HG03097 (cell line): ENCODE measurements around the gene BCL11B.

Experiments
- ATAC-seq: cut with Tn5 transposase; IDR thresholded peaks from one replicate; pipeline ENCODE4 v1.9.1; 2021; ENCODE audit not compliant: unreplicated experiment, low FRiP score

Gene BCL11B

DNA sequence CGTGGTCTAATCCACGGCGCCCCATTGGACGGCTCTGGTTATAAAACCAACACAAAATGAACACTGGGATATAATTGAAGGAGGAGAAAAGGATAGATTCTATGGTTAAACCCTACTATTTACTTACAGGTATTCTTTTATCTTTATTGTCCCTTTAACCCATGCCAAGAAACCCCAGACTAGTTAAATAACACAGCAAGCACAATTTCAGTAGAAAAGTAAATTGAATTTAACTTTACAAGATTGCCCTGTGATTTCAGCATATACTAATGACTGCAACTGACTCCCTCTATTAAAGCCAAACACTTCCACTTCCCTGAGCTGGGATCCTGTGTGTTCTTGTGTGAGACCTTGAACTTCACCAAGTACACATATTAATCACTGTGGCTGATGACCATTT lies 45.3 kb downstream of the BCL11B start:
- ATAC-seq, result no peak

DNA sequence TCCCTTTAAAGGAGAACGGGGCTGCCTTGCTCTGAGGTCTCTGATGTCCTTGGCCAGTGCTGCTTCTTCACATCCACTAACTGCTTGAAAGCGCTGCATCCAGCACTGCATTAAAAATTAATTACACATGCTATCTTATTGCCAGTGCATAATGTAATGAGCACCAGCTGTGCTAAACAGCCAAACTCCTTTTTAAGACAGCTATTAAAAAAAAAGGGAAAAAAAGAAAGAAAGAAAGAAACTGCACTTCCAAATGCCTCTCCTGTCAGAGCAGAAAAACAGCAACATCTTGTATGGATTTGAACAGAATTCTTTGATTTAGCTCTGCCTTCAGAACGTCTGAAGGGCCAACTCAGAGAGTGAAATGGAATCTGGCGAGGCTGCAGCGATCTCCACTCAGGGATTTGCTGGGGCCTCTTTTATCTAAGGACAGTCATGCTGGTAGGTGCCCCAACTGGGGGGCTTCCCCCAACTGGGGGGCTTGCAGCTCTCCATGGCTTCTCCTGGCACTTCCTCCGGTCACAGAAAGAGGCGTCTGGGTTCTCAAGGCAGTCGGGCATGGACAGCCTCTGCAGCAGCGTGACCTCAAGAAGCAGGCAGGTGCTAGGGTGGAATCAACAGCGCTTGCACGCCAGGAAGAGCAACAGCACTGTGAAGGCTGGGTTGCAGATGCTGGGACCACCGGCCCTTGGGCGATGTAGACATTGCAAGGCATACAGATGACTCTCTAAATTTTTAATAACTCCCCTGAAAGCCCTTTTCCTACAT lies 46.4 kb downstream of the BCL11B start:
- ATAC-seq, result no peak

DNA sequence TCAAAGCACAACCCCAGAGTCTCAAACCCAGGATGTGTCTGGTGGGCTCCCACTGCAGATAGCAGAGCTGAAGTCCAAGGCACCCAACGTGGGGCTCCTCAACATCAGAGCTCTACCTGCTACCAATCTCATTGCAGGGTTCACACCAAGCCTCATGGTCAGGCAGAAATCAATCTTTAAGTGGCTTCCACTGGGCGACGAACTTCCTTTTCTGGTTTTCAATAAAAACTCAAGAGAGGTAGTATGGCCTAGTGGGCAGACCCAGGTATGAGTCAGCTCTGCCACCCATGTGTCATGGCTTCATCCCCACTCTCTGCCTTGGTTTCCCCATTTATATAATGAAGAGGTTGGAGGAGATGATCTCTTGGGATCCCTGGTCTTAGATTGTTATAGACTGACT lies 47.0 kb downstream of the BCL11B start:
- ATAC-seq, result no peak

DNA sequence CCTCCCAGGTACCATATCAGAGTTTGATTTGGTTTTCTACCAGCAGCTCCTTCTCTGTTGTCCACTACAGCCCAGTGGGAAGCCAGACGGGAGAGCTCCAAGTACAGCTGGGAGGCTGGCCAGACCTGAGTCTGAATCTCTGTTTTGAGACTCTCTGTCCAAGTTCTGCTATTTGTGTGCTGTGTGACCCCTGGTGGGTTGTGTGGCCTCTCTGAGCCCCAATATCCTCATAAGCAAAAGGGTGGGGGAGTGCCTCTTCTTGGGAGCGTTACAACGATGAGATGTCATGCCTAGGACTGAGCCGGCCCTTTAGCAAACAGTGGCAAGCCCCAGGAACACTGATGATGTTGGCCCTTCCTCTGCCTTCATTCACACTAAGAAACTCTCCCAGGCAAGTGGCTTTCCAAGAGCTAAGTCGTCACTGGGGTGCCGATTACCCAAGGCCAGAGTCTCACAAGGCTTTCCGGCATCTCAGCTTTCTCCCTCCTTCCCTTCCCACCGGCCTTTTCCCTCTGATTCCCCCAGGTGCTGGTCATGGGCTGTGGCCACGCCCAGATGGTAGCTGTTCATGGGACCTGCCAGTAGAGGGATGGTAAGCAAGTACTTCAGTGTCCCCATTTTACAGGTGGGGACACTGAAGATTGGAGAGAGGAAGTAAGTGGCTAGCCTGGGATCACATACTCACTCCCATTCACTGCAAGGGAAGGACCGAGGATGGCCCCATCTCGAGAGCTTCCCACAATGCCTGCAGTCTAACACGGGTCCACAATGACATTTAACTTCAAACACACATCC lies 47.7 kb downstream of the BCL11B start:
- ATAC-seq, result no peak

DNA sequence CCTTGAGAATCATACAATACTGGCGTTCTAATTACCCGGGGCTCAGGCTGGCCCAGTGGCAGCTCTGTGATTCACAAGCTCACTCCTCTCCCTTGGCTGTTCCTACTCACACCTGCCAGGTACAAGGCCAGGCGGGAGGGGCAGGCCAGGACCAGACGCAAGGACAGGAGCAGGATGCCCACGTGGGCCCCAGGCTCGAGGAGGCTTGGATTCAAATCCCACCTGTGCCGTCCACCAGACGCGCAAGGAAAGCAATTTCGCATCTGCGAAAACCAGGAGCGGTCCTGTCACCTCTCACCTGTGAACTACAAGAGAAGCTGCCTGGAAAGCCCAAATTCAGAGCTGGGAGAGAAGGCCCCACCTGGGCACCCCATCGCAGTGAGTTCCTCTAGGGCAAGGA lies 50.6 kb downstream of the BCL11B start:
- no peak for ATAC-seq

DNA sequence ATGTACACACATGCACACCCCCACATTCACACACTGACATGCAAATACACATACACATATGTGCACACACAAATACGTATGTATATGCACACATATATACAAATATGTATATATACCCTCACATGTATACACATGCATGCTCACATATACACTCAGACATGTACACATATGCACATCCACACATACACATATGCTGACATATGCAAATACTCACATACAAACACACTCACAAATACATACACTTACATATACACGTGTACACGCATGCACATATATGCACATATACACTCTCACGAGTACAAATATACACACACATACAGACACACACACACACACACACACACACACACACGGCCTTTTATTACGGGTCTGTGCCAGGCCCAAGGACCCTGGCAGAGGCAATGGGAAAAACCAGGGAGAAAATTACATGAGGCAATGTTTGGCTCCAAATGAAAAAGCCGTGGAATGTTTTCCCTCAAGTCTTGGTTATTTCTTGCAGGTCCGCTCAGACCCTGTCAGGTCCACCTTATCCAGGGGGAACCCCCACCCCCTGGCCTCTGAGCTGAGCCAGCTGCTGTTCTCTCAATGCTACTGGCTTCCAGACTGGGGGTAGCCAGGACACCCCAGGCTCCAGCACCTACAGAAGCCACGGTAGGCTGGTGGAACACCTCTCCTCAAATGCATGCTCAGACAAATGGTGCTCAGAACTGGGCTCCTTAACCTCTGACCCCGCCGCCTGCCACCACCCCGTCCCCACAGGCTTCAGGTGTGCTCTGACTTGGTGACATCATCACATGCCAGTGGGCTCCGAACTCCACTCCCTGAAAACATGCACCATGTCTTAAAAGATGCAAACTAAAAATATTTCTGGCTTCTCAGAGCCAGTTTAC lies 54.7 kb downstream of the BCL11B start:
- ATAC-seq, result no peak

DNA sequence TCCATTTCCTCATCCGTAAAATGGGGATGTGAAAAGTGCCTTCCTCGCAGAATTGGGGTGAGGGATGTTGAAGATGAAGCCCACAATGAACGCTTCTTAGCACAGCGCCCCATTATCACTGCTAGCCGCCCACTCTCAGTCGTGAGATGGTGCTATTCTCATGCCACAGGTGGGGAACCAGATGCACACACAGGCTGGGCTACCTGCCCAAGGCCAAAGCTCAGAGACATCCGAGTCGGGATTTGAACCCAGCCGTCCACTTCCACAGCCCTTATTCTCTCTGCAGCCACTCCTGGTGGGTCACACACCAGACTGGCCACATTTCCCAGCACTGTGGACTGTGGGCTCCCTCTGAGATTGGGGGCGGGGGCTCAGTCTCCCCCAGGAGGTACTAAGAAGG lies 55.8 kb downstream of the BCL11B start:
- no peak for ATAC-seq

DNA sequence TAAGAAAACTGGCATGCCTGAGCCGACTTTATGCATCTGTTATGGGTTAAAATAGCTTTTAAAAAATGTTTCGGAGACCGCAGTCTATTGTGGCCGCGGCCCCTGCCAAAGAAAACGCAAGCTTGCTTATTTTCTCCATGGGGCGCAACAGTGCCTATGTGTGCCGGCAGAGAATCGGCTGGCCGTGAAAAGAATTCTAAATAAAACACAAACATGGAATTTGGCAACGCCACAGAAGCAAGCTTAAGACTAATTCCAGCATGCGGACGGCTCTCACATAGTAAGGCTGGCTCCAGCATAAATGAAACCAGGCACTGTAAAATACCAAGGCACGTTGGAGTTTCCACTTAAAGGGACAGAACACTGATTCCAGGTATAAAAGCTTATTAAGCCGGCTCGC lies 56.7 kb downstream of the BCL11B start:
- no peak for ATAC-seq

DNA sequence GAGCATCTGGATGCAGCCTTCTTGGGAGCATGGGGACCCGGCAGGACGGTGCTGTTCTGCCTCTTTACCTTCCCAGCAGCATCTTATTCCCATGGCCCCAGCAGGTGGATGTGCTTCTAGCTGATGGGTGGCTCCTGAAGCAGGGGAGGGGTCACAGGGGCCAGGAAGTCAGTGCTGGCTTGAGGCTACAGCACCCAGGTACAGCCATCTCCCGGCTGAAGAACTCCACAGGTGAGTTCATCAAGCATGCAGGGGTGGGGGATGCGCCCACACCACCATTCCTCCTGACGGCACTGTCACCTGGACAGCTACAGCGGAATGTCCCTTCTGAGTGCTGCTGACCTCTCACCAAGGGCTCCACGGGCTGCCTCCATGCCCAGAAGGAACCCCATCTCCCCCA lies 57.3 kb downstream of the BCL11B start:
- no peak for ATAC-seq

DNA sequence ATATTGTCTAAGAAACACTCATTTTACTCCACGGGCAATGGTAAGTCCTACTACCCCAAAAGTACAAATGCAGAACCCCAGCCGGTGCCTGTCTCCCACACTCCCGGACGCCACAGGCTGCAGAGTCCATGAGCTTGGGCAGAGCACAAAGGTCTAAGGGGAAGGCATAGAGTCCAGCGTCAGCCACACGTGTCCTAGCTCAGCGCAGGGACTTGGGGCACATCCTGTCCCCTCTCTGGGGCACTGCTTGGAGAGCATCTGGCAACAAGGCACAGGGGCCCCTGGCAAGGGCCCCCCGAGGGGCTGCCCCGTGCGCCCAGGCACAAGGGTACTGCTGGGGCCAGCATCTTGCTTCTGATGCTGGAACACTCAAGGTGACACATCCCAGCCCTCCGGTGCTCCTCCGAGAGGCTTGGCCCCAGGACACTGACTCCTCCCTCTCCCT lies 58.4 kb downstream of the BCL11B start:
- ATAC-seq, result no peak

DNA sequence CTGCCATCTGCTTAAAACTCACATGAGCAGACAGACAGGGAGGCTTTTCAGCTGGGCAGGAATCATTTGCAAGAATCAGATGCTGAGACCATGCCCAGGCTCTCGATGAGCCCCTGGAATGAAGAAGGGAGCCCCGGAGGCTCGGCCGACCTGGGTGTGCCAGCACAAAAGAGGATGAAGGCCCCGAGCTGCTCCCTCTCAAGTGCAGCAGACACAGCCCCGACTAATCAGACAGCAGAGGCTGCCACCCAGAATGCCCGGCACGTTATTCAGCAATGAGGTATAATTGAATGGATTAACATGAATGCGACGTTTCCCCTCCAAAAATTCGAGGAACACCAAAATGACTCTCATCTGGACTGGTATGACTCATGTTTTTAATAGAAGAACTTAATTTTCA lies 58.9 kb downstream of the BCL11B start:
- ATAC-seq, result no peak

DNA sequence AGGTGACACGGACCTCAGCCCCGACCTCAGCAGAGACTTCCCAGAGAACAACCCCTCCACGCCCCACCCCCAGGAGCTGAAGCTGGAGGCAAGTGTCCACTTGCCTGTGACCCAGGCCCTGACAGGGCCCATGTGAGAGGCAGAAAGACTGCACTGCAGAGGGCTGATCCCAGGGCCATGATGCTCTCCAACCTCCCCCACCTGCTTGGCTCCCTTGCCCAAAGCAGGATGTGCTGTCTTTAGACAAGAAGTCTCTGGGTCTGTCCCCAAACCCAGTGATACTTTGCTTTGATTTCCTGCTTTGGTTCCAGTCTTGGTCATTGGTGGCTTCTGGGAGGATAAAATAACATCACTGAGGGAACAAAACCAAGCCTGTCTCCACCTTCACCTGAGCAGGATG lies 59.4 kb downstream of the BCL11B start:
- no peak for ATAC-seq

DNA sequence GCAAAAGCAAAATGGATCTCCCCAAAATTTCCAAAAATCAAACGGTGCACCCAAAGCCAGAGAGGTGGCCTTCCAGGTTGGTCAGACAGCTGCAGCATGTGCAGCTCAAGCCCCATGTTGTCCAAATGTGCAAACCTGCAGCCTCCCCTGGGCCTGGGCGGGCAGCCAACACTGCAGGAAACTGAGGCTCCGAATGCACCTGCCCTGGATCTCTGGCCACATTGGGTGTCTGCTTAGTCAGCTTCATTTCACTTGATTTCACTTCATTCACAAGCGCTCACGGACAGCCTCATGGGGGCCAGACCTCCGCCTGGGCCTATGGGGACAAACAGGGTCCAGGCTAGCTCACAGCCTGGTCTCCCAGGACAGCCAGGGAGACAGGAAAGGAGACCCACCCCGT lies 59.8 kb downstream of the BCL11B start:
- no peak for ATAC-seq

DNA sequence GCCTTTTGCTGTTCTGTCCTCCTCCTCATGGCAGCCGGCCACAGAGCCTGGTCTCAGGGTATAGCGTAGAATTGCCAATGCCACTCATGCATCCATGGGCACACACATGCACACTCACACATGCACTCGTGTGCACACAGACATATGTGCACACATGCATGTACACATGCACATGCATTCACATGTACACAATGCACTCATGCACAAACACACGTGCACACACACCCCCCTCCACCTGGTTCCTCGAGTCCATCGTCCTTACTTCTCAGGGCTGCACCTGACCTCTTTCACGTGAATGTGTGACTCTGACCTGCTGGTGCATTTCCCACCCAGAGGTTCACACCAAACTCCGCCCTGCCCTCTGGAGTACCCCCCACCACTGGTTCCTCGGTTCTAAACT lies 60.6 kb downstream of the BCL11B start:
- no peak for ATAC-seq

DNA sequence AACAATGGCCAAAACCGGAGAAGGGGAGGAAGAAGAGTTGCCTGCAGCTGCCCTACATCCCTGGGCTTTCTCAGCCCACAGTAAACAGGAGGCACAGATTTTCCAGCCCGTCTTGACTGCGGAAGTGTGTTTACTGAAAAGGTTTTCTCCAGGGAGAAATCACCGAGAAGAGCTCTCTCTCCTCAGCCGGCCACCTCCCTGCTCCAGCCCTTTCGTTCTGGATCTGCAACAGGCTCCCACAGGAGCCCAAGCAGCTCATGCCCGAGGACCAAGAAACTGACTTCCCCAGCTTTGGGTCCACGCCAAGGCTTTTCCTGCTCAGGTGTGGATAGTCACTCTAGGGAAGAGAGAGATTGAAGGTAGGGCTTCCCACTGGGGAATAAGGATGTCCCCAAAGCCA lies 61.7 kb downstream of the BCL11B start:
- no peak for ATAC-seq

DNA sequence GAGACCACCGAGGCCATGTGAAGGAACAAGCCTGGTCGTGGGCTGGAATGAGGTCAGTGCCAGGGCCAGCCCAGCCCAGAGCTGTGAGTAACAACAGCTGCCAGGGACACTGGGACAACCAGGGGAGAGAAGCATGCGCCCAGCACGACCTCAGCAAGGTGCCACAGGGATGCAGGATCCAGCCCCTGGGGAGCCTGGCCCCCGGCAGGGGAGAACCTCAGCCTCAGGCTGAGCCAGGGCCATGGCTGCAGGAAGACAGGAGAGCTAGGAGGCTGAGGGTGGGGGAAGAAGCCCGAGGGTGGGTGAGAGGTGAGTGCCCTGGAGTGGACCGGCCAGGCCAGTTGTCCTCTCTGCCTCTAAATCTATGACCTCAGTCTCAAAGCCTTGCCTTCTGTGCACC lies 62.6 kb downstream of the BCL11B start:
- no peak for ATAC-seq

DNA sequence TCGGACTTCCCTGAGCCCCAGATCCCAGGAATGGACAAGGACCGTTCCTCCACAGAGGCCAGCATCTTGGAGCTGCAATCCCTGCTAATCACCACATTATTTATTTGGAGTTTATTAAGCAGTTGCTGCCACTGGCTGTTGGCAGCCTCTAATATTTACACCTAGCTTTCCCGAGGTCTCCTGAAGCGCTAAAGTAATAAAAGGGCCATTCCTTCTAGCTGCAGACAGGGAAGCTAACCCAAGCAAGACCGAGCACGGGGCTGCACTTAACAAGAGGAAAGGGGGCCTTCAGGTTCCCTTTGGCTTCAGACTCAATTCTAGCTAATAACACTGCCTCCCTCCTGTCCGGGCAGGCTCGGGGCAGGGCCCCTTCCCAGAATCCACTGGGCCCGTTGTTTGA lies 63.7 kb downstream of the BCL11B start:
- no peak for ATAC-seq

DNA sequence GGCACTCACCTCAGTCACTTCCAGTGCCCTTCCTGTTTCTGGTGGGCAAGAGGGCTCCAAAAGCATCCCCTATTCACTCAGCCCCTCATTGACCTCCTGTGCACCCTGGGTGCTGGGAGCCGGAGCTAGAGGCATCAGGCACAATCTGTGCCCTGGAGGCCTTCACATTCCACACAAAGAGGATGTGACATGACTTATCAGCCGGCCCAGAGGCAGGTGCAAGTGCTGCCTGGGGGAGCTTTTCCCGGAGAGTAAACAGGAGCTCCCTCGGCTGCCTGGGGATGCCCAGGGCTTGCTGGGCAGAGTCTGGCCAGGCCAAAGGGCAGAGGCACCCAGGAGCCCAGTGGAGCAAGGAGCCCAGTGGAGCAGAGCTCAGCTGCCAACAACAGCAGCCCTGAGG lies 64.5 kb downstream of the BCL11B start:
- ATAC-seq, result no peak

DNA sequence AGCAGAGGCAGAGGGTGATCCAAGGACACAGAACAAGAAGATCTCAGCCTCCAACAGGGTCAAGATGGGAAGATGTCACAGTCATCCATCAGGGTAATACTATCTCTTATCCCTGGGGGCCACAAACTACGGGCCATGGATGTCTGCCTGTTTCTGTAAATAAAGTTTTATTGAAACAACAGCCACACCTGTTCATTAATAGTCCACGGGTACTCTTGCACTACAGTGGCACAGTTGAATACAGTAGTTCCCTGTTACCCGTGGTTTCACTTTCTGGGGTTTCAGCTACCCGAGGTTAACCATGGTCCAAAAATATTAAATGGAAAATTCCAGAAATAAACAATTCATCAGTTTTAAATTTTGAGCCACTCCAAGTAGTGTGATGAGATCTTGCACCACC lies 65.9 kb downstream of the BCL11B start:
- ATAC-seq, result no peak

DNA sequence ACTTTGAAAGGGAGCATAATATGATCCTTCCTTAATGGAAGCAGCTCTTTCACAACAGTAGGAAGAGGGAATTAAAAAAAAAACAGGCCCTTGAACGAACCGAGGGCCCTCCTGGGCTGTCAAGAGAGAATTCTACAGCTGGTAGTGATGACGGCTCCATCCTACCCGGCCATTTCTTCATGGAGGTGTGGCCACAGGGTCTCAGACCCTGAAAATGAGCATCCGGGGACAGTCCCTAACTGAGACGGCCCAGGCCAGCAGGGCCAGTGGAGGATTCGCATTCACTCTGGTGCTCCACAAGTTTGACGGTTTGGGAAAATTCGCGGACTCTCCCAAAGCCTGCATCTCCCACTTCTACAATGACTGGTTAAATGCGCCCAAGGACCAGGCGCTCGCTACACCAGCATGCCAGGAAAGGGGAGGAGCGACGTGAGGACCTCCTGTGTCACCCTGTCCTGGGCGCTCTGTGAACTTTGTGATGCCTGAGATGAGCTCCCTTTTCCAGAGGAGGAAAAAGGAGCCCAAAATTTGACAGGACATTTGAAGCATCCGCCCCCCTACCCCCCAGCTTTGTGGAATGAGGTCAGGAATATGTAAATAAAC lies 66.8 kb downstream of the BCL11B start:
- no peak for ATAC-seq

DNA sequence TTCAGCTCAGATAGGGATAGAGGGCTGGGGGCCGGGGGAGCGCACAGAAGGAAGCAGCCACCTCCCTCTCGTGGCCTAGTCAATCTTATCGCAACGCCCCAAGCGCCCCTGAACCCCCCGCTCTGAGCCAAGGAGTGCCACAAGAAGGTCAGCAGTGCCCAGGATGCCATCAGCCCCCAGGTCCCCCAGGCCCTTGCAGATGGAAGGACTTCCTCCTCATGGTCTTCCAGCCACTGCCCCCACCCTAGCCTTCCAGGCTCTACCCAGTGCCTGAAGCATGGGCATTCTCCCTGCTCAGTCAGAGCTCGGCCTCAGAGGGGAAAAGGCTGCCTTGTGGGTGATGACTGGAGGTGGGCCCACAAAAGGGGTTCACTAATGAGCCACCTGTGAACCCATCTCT lies 68.2 kb downstream of the BCL11B start:
- no peak for ATAC-seq
